HG03175 (cell line): ENCODE measurements around the gene DIS3L2.
"Not testable (repeated sequence)": the region's sequence is repeated elsewhere in the genome, so short reads cannot be mapped to it uniquely, and the experiment has no call there.

ENCODE experiments used
- ATAC-seq: cut with Tn5 transposase; IDR thresholded peaks from one replicate; pipeline ENCODE4 v1.9.1; 2021; ENCODE audit warnings: mild to moderate bottlenecking, moderate library complexity; ENCODE audit not compliant: unreplicated experiment

Gene DIS3L2

DNA sequence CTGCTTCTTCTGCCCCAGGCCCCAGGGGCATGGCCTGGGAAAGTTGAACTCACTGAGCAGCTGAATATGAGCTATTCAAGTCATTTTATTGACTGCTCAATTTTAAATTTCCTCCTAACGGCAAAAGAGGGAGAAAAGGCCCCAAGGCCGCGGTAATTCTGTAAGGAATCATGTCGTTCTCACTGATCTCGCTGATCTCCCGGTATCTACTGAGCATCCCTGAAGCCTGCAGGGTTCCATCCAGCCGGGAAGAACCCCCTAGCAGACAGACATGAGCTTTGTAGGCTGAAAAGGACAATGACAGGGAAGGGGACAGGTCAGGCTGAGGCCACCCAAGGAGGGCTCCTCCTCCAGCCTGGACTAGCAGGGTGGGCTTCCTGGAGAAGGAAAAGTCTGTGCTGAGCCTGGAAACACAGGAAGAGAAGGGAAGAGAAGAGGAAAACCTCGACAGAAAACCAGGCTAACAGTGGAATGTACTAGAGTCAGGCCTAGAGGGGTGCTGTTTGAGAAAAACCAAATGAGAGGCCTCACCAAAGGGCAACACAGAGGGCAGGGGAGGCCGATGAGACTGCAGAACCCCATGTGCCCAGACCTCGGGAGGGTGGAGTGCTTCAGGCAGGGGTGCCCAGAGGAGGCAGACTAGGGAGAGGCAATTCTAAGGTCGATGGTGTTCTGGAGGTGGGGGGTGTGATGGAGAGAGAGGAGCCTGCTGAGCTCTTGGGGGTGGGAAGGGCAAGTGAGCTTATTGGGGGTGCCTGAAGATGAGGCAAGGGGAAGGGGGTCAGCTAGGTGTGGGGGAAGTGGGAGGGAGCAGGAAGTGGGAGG is 32.4 kb upstream of the DIS3L2 start:
- no peak for ATAC-seq

- no peak for ATAC-seq
Measured at GRCh38 chr2:231929961-231930592, 31.4 kb upstream of the DIS3L2 start.

DNA sequence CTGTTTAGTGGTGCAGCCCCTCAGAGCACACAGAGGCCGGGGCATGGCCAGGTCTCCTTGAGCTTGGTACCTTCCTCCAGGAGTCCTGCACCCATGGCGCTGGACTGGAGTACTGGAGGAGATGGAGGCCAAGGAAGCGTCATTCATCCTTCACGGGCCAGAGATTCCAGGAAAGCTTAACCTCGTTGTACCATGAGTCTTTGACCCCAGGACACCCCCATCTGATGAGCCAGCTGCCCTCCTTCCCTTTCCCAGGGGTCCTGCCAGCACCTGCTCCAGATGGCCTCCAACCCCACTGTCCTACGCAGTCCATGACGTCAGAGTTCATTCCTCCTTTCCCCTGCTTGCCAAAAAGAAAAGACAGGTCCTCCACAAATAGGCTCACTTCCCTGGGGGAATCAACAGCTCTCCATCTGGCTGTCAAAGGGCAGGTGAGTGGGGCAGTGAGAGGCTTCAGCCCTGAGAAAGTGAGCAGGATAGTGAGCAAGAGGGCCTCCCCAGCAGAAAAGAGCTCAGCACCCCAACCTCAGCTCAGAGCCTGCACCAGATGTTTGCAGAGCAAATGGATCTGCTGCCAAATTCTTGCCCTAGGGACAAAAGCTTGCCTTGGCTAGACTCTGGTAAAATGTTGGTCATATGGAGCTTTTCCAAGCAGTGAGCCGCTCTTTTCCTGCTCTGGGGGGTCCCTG is 30.8 kb upstream of the DIS3L2 start:
- ATAC-seq, result no peak

- no peak for ATAC-seq
Measured at GRCh38 chr2:231931481-231931915, 30.0 kb upstream of the DIS3L2 start.

DNA sequence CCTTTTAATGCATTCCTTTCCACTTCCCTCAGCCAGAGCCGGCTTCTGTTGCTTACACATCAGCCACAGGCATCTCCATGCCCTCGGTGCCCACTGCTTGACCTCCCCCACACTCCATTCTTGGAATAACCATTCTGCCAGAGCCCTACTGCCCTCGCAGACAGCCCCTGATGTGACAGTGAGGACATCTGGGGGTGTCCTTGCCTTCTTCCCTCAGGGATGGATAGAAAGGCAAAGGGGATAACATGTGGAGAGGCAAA is 28.9 kb upstream of the DIS3L2 start:
- ATAC-seq, result no peak

- ATAC-seq, result no peak
Measured at GRCh38 chr2:231932985-231933915, 28.3 kb upstream of the DIS3L2 start.

DNA sequence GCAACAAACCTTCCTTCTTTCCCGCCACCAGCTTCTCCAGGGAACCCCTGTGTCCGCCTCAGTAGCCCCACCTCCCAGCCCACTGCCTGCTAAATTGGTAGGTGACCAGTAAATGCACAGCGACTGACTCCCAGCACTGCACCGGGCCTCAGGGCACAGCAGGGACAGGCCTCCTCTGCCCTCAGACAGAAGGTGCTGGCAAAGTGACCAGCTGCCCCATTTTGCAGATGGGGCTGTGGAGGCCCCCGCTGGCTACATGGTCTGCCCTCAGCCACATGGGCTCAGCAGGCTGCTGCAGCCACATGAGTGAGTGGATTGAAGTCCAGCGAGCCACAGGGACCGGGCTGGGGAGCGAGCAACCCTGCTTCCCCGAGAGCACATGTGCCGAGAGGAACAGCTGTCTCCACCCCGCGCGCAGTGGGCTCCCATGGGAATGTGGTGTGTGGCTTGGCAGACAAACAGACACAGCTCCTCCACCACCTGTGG is 27.6 kb upstream of the DIS3L2 start:
- ATAC-seq, result no peak

- no peak for ATAC-seq
Measured at GRCh38 chr2:231934441-231935206, 26.9 kb upstream of the DIS3L2 start.

DNA sequence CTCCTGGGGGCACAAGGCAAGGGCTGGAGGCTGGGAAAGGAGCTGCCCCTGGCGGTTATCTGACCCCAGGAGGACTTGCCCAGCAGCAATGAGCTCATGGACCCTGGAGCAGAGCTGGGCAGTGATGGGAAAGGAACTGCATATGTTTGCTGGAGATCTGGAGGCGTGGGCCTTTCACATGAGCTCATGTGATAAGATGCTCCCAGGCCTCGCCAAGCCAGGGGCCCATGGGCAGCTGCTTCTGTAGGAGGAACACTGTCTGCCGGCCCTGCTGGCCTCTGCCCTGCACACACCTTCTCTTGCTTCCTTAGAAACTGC is 26.3 kb upstream of the DIS3L2 start:
- ATAC-seq, result no peak

DNA sequence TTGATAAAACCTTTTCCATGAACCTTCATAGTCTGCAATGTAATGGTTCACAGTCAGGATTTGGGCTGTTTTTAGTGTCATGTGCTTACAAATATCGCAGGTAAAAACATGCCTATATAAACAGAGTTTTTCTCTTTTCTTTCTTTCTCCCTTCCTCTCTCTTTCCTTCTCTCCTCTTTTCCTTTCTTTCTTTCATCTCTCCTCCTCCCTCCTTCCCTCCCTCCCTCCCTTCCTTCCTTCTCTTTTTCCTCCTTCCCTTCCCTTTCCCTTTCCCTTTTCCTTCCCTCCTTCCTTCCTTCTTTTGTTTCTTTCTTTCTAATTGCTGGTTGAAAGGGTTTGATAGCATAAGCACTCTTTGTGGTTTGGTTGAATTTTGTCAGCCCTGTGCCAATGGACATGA is 25.7 kb upstream of the DIS3L2 start:
- ATAC-seq, result no peak

GRCh38 chr2:231936491-231936890 is 25.0 kb upstream of the DIS3L2 start:
- no peak for ATAC-seq

DNA sequence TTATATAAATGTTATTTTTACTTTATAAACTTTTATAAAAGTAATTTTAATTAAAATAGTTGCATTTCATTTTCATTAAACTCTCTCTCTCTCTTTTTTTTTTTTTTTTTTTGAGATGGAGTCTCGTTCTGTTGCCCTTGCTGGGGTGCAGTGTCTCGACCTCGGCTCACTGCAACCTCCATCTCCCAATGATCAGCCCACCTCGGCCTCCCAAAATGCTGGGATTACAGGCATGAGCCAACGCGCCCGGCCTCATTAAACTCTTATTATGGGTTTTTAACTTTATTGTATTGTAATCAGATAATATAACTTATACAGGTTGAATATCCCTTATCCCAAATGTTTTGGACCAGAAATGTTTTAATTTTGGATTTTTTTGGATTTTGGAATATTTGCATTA is 24.5 kb upstream of the DIS3L2 start:
- ATAC-seq, result no peak

GRCh38 chr2:231939022-231939421 is 22.5 kb upstream of the DIS3L2 start:
- ATAC-seq, result no peak

DNA sequence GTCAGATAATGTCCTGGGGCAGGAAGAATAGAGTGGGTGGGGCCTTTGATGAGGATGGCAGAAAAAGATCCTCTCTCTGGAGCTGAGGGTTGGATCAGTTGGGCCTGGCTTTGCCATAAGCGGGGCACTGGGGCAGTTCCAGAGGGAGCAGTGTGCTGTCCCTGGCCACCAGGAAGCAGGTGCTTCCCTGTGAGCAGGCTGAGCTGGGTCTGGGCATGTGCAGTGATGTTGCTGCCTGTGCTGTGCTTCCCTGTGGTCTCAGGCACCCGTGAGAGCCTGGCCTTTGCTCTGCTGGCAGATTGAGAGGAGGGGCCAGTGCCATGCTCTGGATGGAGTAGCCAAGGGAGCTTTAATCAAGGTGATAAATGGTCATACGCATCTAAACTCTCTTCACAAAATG is 20.7 kb upstream of the DIS3L2 start:
- no peak for ATAC-seq

GRCh38 chr2:231941673-231942072 is 19.8 kb upstream of the DIS3L2 start:
- no peak for ATAC-seq

DNA sequence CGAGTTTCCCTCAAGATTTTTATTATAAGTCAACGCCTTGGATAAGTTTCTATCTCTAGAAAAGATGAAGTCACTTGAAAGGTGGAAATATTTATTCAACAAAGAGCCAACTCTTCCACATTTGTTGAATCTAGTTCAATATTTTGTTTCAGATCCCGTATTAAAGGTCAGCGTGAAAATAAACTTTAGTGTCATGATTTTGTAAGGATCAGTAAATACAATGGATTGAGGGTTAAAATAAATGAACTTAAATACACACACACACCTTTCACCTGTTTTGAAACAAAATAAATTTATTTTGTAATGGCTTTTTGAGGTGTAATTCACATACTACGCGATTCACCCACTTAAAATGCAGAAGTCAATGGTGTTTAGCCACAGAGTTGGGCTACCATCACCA is 19.3 kb upstream of the DIS3L2 start:
- no peak for ATAC-seq

DNA sequence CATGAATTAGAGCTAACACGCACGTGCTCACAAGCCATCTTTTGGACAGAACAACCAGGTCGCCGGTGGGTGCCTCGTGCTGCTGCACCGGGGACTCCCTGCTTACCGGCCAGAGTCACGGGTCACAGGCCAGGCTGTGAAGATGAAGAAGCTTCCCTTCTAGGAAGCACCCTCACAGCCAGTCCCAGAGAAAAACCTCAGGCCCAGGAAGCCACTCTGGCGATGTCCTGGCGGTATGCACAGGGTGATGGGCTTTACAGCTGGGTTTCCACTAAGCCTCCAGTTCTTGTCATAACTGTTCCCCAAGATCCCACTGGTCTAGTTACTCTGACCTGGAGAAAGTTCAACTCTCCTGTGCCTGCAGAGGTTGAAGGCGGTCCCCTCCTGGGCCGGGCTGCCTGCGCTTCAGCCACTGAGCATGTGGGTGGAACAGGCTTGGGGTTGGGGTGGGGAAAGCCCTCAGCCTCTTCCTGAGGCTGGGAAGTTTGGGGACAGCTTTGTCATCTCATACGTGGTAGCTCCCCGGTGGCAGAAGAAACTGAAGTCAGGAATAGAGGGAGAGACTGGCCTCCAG is 15.2 kb upstream of the DIS3L2 start:
- ATAC-seq, result no peak

DNA sequence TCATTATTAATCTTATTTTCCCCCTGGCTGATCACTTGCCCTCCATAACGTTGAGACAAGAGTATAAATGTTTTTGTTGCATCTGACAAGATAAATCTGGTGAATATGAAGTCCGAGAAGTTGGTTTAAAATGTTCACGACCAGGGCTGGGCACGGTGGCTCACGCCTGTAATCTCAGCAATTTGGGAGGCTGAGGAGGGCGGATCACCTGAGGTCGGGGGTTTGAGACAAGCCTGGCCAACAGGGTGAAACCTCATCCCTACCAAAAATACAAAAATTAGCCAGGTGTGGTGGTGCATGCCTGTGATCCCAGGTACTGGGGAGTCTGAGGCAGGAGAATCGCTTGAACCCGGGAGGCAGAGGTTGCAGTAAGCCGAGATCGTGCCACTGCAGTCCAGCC is 14.4 kb upstream of the DIS3L2 start:
- not testable (repeated sequence) for ATAC-seq

DNA sequence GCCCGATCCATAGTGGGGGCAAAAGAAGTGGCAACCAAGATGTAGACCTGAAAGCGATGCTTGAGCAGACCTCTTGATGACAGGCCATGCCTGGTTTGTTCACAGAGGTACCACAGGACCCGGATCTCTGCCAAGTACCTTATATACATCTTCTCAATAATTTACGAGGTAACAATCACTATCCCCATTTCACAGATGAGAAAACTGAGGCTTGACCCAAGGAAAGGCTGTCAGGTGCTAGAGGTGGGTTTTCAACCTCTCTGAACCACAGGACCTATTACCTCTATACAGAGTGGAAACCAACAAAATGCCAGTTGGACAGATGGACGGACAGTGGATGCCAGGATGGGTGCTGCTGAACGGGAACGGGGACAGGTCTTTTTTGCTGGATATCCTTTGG is 13.8 kb upstream of the DIS3L2 start:
- ATAC-seq, result no peak

- no peak for ATAC-seq
Measured at GRCh38 chr2:231951452-231952035, 10.0 kb upstream of the DIS3L2 start.
